Colonic mucosa (tissue), 4 donors: ENCODE measurements around the gene ADGRF3. TPM values are rescaled to one million over a fixed set of nuclear protein-coding genes. Genes with fewer than 3 reads are reported as not detected.
"Not testable (repeated sequence)": the region's sequence is repeated elsewhere in the genome, so short reads cannot be mapped to it uniquely, and the experiment has no call there.

Experiments
- DNase-seq: peaks from one replicate; pipeline ENCODE4 v3.0.0-alpha.2; 2020
- H3K27ac ChIP-seq: fragments of 200-600 bp; one replicate; pipeline ENCODE4 v1.8.0; 2021
- H3K27me3 ChIP-seq: fragments of 200-600 bp; one replicate; pipeline ENCODE4 v1.8.0; 2021
- H3K36me3 ChIP-seq: fragments of 200-600 bp; one replicate; pipeline ENCODE4 v1.8.0; 2021
- H3K4me1 ChIP-seq: fragments of 200-600 bp; one replicate; pipeline ENCODE4 v1.8.0; 2021; ENCODE audit warnings: mild to moderate bottlenecking
- H3K4me3 ChIP-seq: fragments of 200-600 bp; one replicate; pipeline ENCODE4 v1.8.0; 2021
- H3K9ac ChIP-seq, 2 donors: one replicate each; pipeline ENCODE4 v1.7.0; 2013; ENCODE audit warnings: control low read depth in 2 of 2, low read depth in 2 of 2, low read length in 2 of 2
- H3K9me3 ChIP-seq: fragments of 200-600 bp; one replicate; pipeline ENCODE4 v1.8.0; 2021
- CTCF ChIP-seq: fragments of 200-600 bp; IDR thresholded peaks from one replicate; pipeline ENCODE4 v1.8.0; 2022; ENCODE audit warnings: antibody characterized with exemption, mild to moderate bottlenecking
- intact Hi-C: fragments of 100-400 bp; cut with DNase I; formaldehyde crosslinking; loops from one replicate; pipeline ENCODE4 v1.14.1; 2022
- total RNA-seq, 2 donors: library from RNA; stranded (reverse); fragmentation: NEBNext Ultra II Directional in 1 of 2; extraction: Animal tissue kit (Norgen Biotek cat#: 25700) in 1 of 2; gene quantifications; one replicate each; pipeline ENCODE4 v1.2.1, GENCODE V29; 2021
- donor health status: healthy.
- donor health status: DM: no; HTN: no; CAD: no.
- donor health status: DM: no; HTN: no; CAD: no.

Gene ADGRF3
- total RNA-seq, 2 donors from 2014 or later, result 0.16 to 0.20 TPM

GRCh38 chr2:26324903-26325302 lies 21.7 kb downstream of the ADGRF3 start:
- intact Hi-C loops, result loop anchor here (10.0 kb wide), 1 partner anchor 90 kb away; no protein-coding TSS in a partner anchor
- Histone ChIP-seq H3K27me3 (no peaks in the 10 kb centered on the region), H3K4me3 (no peak overlapping the region), H3K4me1 (no peaks in the 10 kb centered on the region), H3K9me3 (no peaks in the 10 kb centered on the region), H3K36me3 (no peaks in the 10 kb centered on the region), H3K9ac (no peak overlapping the region), H3K27ac (no peak overlapping the region)
- no peak for TF ChIP-seq CTCF
- no peak for DNase-seq

- H3K9ac ChIP-seq, H3K4me3 ChIP-seq, H3K27ac ChIP-seq, H3K9me3 ChIP-seq, DNase-seq, H3K4me1 ChIP-seq, H3K36me3 ChIP-seq, H3K27me3 ChIP-seq: not testable (repeated sequence)
- intact Hi-C loops, result loop anchor here (10.0 kb wide), 1 partner anchor 90 kb away; no protein-coding TSS in a partner anchor
Measured at GRCh38 chr2:26324479-26324878, 22.1 kb downstream of the ADGRF3 start.

DNA sequence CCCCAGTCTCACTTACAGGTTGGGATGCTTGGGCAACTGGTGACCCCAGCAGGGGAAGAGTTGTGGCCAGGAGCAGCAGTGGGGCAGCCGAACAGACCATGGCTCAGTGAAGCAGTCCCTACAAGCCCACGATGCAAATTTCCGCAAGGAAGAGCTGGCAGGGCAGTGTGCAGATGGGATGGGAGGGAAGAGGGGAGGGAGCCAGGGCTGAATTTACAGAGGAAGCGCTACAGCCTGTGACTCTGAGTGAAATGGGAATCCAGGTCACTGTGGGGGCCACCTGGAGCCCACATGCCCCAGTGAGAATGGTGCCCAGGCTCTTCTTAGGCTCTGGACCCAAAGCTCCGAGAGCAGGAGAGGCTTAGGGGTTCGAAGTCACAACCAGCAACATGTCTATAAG lies 27.6 kb downstream of the ADGRF3 start:
- DNase-seq, result no peak
- H3K9me3 ChIP-seq, result no peaks in the 10 kb centered on the region
- no peaks in the 10 kb centered on the region for H3K36me3 ChIP-seq
- TF ChIP-seq CTCF, result no peak
- no peak overlapping the region for H3K27ac ChIP-seq
- intact Hi-C loops, result no loop called here
- H3K4me1 ChIP-seq, result no peaks in the 10 kb centered on the region
- no peak overlapping the region for H3K9ac ChIP-seq
- H3K27me3 ChIP-seq, result no peaks in the 10 kb centered on the region
- no peak overlapping the region for H3K4me3 ChIP-seq

- Histone ChIP-seq H3K27me3 (no peaks in the 10 kb centered on the region), H3K4me3 (no peak overlapping the region), H3K27ac (no peak overlapping the region), H3K9ac (no peak overlapping the region), H3K4me1 (no peaks in the 10 kb centered on the region), H3K9me3 (no peaks in the 10 kb centered on the region), H3K36me3 (no peaks in the 10 kb centered on the region)
- no peak for TF ChIP-seq CTCF
- no peak for DNase-seq
- intact Hi-C loops, result no loop called here
Measured at GRCh38 chr2:26317377-26318105, 29.0 kb downstream of the ADGRF3 start.

DNA sequence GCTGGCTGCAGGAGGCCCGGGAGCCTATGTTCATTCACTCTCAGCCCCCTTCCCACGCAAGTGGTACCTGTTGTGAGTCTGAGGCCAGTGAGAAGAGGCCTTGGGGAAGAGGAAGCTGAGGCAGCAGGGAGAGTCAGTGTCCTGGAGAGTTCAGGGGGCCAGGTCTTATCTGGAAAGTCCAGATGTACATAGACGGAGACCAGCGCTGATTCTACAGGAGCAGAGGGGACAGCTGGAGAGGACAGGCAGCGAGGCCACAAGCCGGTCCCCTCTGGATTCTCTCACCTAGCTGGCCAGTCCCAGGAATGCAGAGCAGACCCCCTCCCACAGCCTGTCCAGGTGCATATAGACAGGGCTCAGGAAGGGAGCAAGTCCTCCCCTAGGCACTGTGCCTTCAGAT lies 29.7 kb downstream of the ADGRF3 start:
- no peak for DNase-seq
- Histone ChIP-seq H3K9ac (no peak overlapping the region), H3K9me3 (no peaks in the 10 kb centered on the region), H3K27me3 (no peaks in the 10 kb centered on the region), H3K4me1 (no peaks in the 10 kb centered on the region), H3K4me3 (no peak overlapping the region), H3K36me3 (no peaks in the 10 kb centered on the region), H3K27ac (no peak overlapping the region)
- intact Hi-C loops, result no loop called here
- no peak for TF ChIP-seq CTCF

DNA sequence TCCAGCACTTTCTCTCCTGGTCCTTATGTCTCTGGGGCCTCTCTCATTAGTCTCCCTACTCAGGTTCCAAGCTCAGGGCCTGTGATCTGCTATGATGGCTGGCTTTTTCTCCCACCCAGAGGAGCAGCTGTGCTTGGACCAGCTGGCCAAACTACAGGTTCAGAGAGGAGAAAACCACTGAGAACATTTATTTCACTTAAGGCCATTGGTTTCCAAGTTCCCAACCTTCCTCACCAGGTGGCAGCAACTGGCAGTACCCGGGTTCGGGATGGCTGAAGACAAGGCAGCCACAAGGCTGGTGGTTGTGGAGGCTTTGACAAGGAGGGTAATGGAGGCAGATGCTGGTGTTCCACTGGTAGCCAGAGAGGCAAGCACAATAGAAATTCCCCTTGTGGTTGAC lies 30.5 kb downstream of the ADGRF3 start:
- no peak for DNase-seq
- Histone ChIP-seq H3K4me3 (no peak overlapping the region), H3K9me3 (no peaks in the 10 kb centered on the region), H3K27ac (no peak overlapping the region), H3K9ac (no peak overlapping the region), H3K36me3 (no peaks in the 10 kb centered on the region), H3K4me1 (no peaks in the 10 kb centered on the region), H3K27me3 (no peaks in the 10 kb centered on the region)
- no peak for TF ChIP-seq CTCF
- intact Hi-C loops, result no loop called here
